IPS DF 6.9 (cell line): ENCODE measurements around the gene TP73.
A peak's percentile ranks its signal among the peaks of the same experiment; 100 is the strongest.

Source experiments
- DNase-seq: peaks from one replicate; pipeline ENCODE4 v3.0.0-alpha.2; 2013; ENCODE audit warnings: low read depth, low spot score
- H3K27ac ChIP-seq: one replicate; pipeline ENCODE4 v1.5.1; 2013; ENCODE audit warnings: low read length, control low read depth
- H3K27me3 ChIP-seq: 2 replicates; pipeline ENCODE4 v1.6.1; 2013; ENCODE audit warnings: mild to moderate bottlenecking, low read length; ENCODE audit not compliant: control insufficient read depth, insufficient read depth
- H3K36me3 ChIP-seq: 2 replicates; pipeline ENCODE4 v1.6.1; 2013; ENCODE audit warnings: low read length; ENCODE audit not compliant: control insufficient read depth, insufficient read depth
- H3K4me1 ChIP-seq: 2 replicates; pipeline ENCODE4 v1.6.1; 2013; ENCODE audit warnings: low read length; ENCODE audit not compliant: control insufficient read depth, insufficient read depth
- H3K4me3 ChIP-seq: 2 replicates; pipeline ENCODE4 v1.5.1; 2013; ENCODE audit warnings: mild to moderate bottlenecking, low read length
- H3K9me3 ChIP-seq: 2 replicates; pipeline ENCODE4 v1.6.1; 2013; ENCODE audit warnings: low read length, inconsistent platforms; ENCODE audit not compliant: control insufficient read depth, insufficient read depth
- WGBS: extraction: QIAGEN DNeasy Blood & Tissue Kit; methylation state at CpG from one replicate; pipeline ENCODE4 v1.1.7; 2013; ENCODE audit warnings: mixed read lengths, missing lambda C conversion rate; ENCODE audit not compliant: insufficient read length, insufficient coverage; 5-methylcytosine and 5-hydroxymethylcytosine counted together

The TP73 gene

DNA sequence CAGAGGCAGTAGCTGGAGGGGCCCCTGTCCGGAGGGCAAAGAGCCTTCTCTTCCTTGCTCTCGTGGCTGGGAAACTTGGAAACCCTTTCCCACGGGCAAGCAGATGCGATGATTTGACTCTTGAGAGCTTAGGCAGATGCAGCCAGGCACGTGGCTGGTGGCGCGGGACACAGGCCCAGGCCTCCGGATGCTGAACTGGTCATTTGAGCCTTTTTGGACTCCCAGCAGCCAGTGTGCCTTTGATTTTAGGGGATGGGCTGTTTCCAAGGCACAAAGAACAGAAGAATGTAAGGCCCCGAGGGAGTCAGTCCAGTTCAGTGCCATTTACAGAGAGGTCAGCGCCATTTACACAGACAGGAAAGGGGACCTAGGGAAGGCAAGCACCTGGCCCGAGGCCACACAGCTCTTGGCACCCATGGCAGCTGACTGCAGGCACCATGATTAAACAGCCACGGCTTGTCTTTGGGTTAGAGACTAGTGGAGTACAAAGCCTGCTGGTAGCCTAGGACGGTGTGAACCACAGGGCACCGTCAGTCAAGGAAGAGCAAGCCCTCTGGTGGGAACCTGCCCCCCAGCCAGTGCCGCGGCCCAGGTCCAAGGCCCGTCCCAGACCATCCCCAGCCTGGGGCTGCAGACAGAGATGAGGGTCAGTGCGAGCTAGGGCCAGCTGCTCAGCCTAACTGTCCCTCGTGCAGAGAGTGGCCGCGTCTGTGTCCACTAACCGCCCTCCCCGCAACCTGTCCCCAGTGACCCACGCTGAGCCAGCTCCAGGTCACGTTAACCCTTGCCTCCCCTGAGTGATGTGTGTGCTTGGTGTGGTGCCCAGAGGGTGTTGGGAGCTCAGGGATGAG, 79.5 kb downstream of the TP73 start:
- Histone ChIP-seq H3K27me3 (no peaks in the 10 kb centered on the region), H3K4me1 (peaks cover 6% of the 10 kb centered on the region; the same call in 1 of the 2 replicates), H3K27ac (no peak overlapping the region), H3K36me3 (peaks cover 3% of the 10 kb centered on the region; the same call in 1 of the 2 replicates), H3K9me3 (no peaks in the 10 kb centered on the region), H3K4me3 (no peak overlapping the region)
- no CpG with 5 or more reads among the region's 25 CpGs for WGBS
- no peak for DNase-seq

DNA sequence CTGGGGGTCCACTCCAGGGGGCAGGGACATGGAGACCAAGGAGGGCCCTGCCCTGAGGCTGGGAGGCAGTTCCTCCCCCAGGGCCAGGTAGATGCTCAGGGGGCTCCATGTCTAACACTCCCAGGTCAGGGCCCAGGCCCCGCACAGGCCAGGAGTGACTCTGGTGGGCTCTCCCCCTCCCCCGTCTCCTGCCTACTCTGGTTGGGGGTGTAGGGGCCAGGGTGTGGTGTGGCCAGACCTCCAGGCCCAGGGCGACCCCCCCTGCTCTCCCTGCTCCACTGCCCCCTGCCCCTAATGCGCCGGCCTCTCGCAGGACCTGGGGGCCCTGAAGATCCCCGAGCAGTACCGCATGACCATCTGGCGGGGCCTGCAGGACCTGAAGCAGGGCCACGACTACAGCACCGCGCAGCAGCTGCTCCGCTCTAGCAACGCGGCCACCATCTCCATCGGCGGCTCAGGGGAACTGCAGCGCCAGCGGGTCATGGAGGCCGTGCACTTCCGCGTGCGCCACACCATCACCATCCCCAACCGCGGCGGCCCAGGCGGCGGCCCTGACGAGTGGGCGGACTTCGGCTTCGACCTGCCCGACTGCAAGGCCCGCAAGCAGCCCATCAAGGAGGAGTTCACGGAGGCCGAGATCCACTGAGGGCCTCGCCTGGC, 80.2 kb downstream of the TP73 start:
- H3K36me3 ChIP-seq: peaks cover 3% of the 10 kb centered on the region; the same call in 1 of the 2 replicates
- no peak overlapping the region for H3K27ac ChIP-seq
- WGBS: no CpG with 5 or more reads among the region's 37 CpGs
- no peaks in the 10 kb centered on the region for H3K27me3 ChIP-seq
- no peaks in the 10 kb centered on the region for H3K9me3 ChIP-seq
- DNase-seq: no peak
- H3K4me3 ChIP-seq: peak overlapping the region; percentile 8; the same call in 1 of the 2 replicates
- H3K4me1 ChIP-seq: peaks cover 6% of the 10 kb centered on the region; the same call in 1 of the 2 replicates

- Histone ChIP-seq H3K4me3 (peak overlapping the region; percentile 8; the same call in 1 of the 2 replicates), H3K27me3 (no peaks in the 10 kb centered on the region), H3K9me3 (no peaks in the 10 kb centered on the region), H3K27ac (no peak overlapping the region), H3K4me1 (peaks cover 6% of the 10 kb centered on the region; the same call in 1 of the 2 replicates), H3K36me3 (peaks cover 7% of the 10 kb centered on the region; the same call in 1 of the 2 replicates)
- WGBS: no CpG with 5 or more reads among the region's 29 CpGs
- DNase-seq: no peak
Measured at GRCh38 chr1:3733094-3733882, 81.0 kb downstream of the TP73 start.

GRCh38 chr1:3733883-3734589, 81.7 kb downstream of the TP73 start:
- Histone ChIP-seq H3K27ac (no peak overlapping the region), H3K9me3 (no peaks in the 10 kb centered on the region), H3K4me1 (peaks cover 6% of the 10 kb centered on the region; the same call in 1 of the 2 replicates), H3K36me3 (peaks cover 10% of the 10 kb centered on the region), H3K27me3 (no peaks in the 10 kb centered on the region), H3K4me3 (no peak overlapping the region)
- no CpG with 5 or more reads among the region's 17 CpGs for WGBS
- no peak for DNase-seq

- Histone ChIP-seq H3K9me3 (no peaks in the 10 kb centered on the region), H3K4me1 (peaks cover 6% of the 10 kb centered on the region; the same call in 1 of the 2 replicates), H3K4me3 (no peak overlapping the region), H3K36me3 (peaks cover 10% of the 10 kb centered on the region), H3K27me3 (no peaks in the 10 kb centered on the region), H3K27ac (no peak overlapping the region)
- no CpG with 5 or more reads among the region's 16 CpGs for WGBS
- DNase-seq: no peak
Measured at GRCh38 chr1:3734602-3735001, 82.3 kb downstream of the TP73 start.

DNA sequence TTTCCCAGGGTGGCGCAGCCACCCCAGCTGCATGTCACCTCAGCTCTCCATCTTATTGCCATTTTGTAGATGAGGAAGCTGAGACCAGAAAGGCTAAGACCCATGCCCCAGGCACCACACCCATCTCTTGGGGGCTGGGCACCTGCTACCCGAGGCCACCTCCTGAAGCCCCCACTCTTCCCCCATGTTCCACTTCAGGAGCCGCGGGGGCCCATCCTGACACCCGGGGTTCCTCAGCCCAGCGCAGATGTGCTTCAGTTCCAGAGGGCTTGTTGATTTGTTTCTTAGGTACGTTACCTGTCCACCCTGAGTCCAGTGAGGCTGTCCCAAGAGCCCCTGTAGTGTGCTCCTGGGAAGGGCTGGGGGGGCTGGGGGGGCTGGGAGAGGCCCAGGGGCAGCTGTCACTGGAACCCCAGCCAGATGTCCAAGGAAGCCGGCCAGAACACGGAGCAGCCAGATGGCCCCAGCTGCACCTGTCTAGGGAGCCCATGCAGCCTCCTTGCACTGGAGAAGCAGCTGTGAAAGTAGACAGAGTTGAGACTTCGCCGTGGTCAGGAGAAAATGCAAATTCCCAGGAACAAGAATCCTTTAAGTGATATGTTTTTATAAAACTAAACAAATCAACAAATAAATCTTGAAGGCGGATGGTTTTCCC, 82.8 kb downstream of the TP73 start:
- H3K36me3 ChIP-seq: peaks cover 13% of the 10 kb centered on the region

GRCh38 chr1:3735688-3736087, 83.4 kb downstream of the TP73 start:
- Histone ChIP-seq H3K9me3 (no peaks in the 10 kb centered on the region), H3K27ac (no peak overlapping the region), H3K4me1 (peaks cover 6% of the 10 kb centered on the region; the same call in 1 of the 2 replicates), H3K27me3 (no peaks in the 10 kb centered on the region), H3K4me3 (no peak overlapping the region), H3K36me3 (peaks cover 13% of the 10 kb centered on the region)
- no peak for DNase-seq
- WGBS: no CpG with 5 or more reads among the region's 13 CpGs

More for the DNA sequence above, 82.8 kb downstream of the TP73 start:
- Histone ChIP-seq H3K27ac (no peak overlapping the region), H3K4me1 (peaks cover 6% of the 10 kb centered on the region; the same call in 1 of the 2 replicates), H3K9me3 (no peaks in the 10 kb centered on the region), H3K27me3 (no peaks in the 10 kb centered on the region), H3K4me3 (no peak overlapping the region)
- no peak for DNase-seq
- WGBS: no CpG with 5 or more reads among the region's 12 CpGs

- Histone ChIP-seq H3K4me3 (no peak overlapping the region), H3K27me3 (no peaks in the 10 kb centered on the region), H3K27ac (no peak overlapping the region), H3K9me3 (no peaks in the 10 kb centered on the region), H3K36me3 (peaks cover 15% of the 10 kb centered on the region), H3K4me1 (peaks cover 6% of the 10 kb centered on the region; the same call in 1 of the 2 replicates)
- no CpG with 5 or more reads among the region's 13 CpGs for WGBS
- DNase-seq: no peak
Measured at GRCh38 chr1:3736131-3736561, 83.8 kb downstream of the TP73 start.

DNA sequence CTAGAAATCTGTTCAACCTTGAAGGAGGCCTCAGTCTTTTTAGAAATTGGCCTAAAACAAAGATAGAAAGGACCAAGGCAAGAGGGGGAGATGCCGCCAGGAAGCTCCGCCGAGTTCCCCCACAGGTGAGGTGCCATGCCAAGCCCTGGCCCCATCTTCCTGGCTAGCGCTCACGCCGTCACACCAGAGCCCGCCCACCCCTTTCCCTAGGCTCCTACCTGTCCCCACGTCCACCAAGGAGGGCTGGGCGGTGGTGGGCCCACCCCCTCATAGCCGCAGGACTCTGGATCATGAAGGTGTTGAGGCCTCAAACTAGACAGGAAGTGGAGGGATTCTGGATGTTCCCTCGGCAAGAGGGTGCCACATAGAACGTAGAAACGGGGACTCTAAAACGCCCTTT, 84.4 kb downstream of the TP73 start:
- WGBS: no CpG with 5 or more reads among the region's 14 CpGs
- Histone ChIP-seq H3K27me3 (no peaks in the 10 kb centered on the region), H3K27ac (no peak overlapping the region), H3K4me3 (no peak overlapping the region), H3K9me3 (no peaks in the 10 kb centered on the region), H3K4me1 (peaks cover 6% of the 10 kb centered on the region; the same call in 1 of the 2 replicates), H3K36me3 (peaks cover 18% of the 10 kb centered on the region)
- no peak for DNase-seq
